Trophoblast cell (in vitro differentiated cells and primary cell): ENCODE measurements around the gene RAD51AP1.

Experiments used
- DNase-seq, 2 donors: peaks; one replicate each; pipeline ENCODE4 v3.0.0-alpha.2; 2016
- H2AFZ ChIP-seq: 2 replicates; pipeline ENCODE4 v1.6.1; 2013; ENCODE audit warnings: low read length, moderate library complexity, mild to moderate bottlenecking; ENCODE audit not compliant: insufficient read depth, poor library complexity
- H2AK5ac ChIP-seq: 2 replicates; pipeline ENCODE4 v1.6.1; 2013; ENCODE audit warnings: mild to moderate bottlenecking, low read length
- H2BK120ac ChIP-seq: 2 replicates; pipeline ENCODE4 v1.6.1; 2013; ENCODE audit warnings: low read length, mild to moderate bottlenecking, moderate library complexity; ENCODE audit not compliant: insufficient read depth, poor library complexity
- H2BK12ac ChIP-seq: 2 replicates; pipeline ENCODE4 v1.6.1; 2013; ENCODE audit warnings: mild to moderate bottlenecking, low read length, moderate library complexity
- H2BK5ac ChIP-seq: 2 replicates; pipeline ENCODE4 v1.6.1; 2013; ENCODE audit warnings: low read length, low read depth, moderate library complexity, mild to moderate bottlenecking; ENCODE audit not compliant: poor library complexity
- H3K14ac ChIP-seq: 2 replicates; pipeline ENCODE4 v1.6.1; 2013; ENCODE audit warnings: mild to moderate bottlenecking, low read length
- H3K18ac ChIP-seq: 2 replicates; pipeline ENCODE4 v1.6.1; 2013; ENCODE audit warnings: mild to moderate bottlenecking, low read length
- H3K23ac ChIP-seq: 2 replicates; pipeline ENCODE4 v1.6.1; 2013; ENCODE audit warnings: low read length
- H3K27ac ChIP-seq: 2 replicates; pipeline ENCODE4 v1.5.1; 2013; ENCODE audit warnings: low read depth, mild to moderate bottlenecking, inconsistent platforms, low read length, moderate library complexity
- H3K27me3 ChIP-seq: 2 replicates; pipeline ENCODE4 v1.6.1; 2013; ENCODE audit warnings: inconsistent platforms, mild to moderate bottlenecking, low read length, moderate library complexity; ENCODE audit not compliant: insufficient read depth
- H3K36me3 ChIP-seq, 2 experiments: 1 replicate in 1 of 2; 2 replicates in 1 of 2; pipeline ENCODE4 v1.6.1; 2013; ENCODE audit warnings: low read length in 2 of 2, mild to moderate bottlenecking in 2 of 2, moderate library complexity in 1 of 2; ENCODE audit not compliant: insufficient read depth in 2 of 2, control insufficient read depth in 1 of 2
- H3K4ac ChIP-seq: 2 replicates; pipeline ENCODE4 v1.6.1; 2013; ENCODE audit warnings: low read depth, mild to moderate bottlenecking, low read length, moderate library complexity
- H3K4me1 ChIP-seq, 2 experiments: 1 replicate in 1 of 2; 2 replicates in 1 of 2; pipeline ENCODE4 v1.6.1; 2013; ENCODE audit warnings: low read length in 2 of 2, mild to moderate bottlenecking in 2 of 2, moderate library complexity in 1 of 2; ENCODE audit not compliant: insufficient read depth in 2 of 2, control insufficient read depth in 1 of 2
- H3K4me2 ChIP-seq: 2 replicates; pipeline ENCODE4 v1.6.1; 2013; ENCODE audit warnings: inconsistent platforms, mild to moderate bottlenecking, low read length, moderate library complexity
- H3K4me3 ChIP-seq: 2 replicates; pipeline ENCODE4 v1.5.1; 2013; ENCODE audit warnings: mild to moderate bottlenecking, low read depth, low read length, inconsistent platforms
- H3K79me1 ChIP-seq: one replicate; pipeline ENCODE4 v1.6.1; 2013; ENCODE audit warnings: low read length
- H3K79me2 ChIP-seq: 2 replicates; pipeline ENCODE4 v1.6.1; 2013; ENCODE audit warnings: low read length, mild to moderate bottlenecking; ENCODE audit not compliant: control insufficient read depth, insufficient read depth, poor library complexity
- H3K9ac ChIP-seq: 2 replicates; pipeline ENCODE4 v1.6.1; 2013; ENCODE audit warnings: mild to moderate bottlenecking, low read length
- H3K9me3 ChIP-seq: 2 replicates; pipeline ENCODE4 v1.6.1; 2013; ENCODE audit warnings: low read depth, mild to moderate bottlenecking, control low read depth, inconsistent platforms, low read length; ENCODE audit not compliant: insufficient read depth
- H4K12ac ChIP-seq: 2 replicates; pipeline ENCODE4 v1.6.1; 2013; ENCODE audit warnings: low read depth, mild to moderate bottlenecking, low read length, moderate library complexity
- H4K8ac ChIP-seq: 2 replicates; pipeline ENCODE4 v1.6.1; 2013; ENCODE audit warnings: low read depth, mild to moderate bottlenecking, low read length, moderate library complexity
- H4K91ac ChIP-seq: one replicate; pipeline ENCODE4 v1.6.1; 2013; ENCODE audit warnings: low read depth, mild to moderate bottlenecking, low read length, moderate library complexity
- WGBS: extraction: QIAGEN DNeasy Blood & Tissue Kit; methylation state at CpG from one replicate; pipeline ENCODE4 v1.1.7; 2013; ENCODE audit warnings: missing lambda C conversion rate; ENCODE audit not compliant: insufficient read length, insufficient coverage; ENCODE audit errors: extremely low coverage; 5-methylcytosine and 5-hydroxymethylcytosine counted together

RAD51AP1 gene

DNA sequence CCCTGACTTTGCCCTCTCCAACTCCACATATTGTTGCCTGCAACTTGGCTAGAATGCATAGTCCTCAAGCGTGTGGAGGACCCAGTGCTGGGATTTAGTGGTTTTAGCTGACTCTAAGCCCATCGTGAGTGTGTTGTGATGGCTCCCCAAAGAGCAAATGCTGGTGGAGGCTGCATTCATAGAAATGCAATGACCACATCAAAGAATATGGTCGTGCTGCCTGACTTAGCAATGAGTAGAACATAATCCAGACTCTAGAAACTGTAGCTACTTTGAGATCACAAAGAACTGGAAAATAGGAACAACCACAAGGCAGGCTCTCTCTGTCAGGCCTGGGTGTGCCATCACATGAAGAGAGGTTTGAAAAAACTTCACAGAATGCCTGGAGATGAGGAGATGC is 24.6 kb downstream of the RAD51AP1 start:
- no peak overlapping the region for H3K14ac ChIP-seq
- H3K23ac ChIP-seq, result no peak overlapping the region
- no CpG with 5 or more reads among the region's 3 CpGs for WGBS
- no peak overlapping the region for H3K4ac ChIP-seq
- H3K4me2 ChIP-seq, result no peak overlapping the region
- no peak overlapping the region for H3K9ac ChIP-seq
- no peak for DNase-seq
- no peak overlapping the region for H2AFZ ChIP-seq
- no peaks in the 10 kb centered on the region for H3K79me2 ChIP-seq
- peaks cover 2% of the 10 kb centered on the region in 2 experiments for H3K36me3 ChIP-seq
- no peak overlapping the region for H2AK5ac ChIP-seq
- no peak overlapping the region for H2BK120ac ChIP-seq
- H3K4me3 ChIP-seq, result no peak overlapping the region
- no peak overlapping the region for H2BK12ac ChIP-seq
- H3K4me1 ChIP-seq, result peaks cover 0 to 4% of the 10 kb centered on the region in 2 experiments
- H2BK5ac ChIP-seq, result no peak overlapping the region
- no peaks in the 10 kb centered on the region for H3K27me3 ChIP-seq
- H3K27ac ChIP-seq, result no peak overlapping the region
- H4K91ac ChIP-seq, result no peak overlapping the region
- no peak overlapping the region for H4K8ac ChIP-seq
- no peak overlapping the region for H3K18ac ChIP-seq
- H3K79me1 ChIP-seq, result no peaks in the 10 kb centered on the region
- H4K12ac ChIP-seq, result no peak overlapping the region
- no peaks in the 10 kb centered on the region for H3K9me3 ChIP-seq

DNA sequence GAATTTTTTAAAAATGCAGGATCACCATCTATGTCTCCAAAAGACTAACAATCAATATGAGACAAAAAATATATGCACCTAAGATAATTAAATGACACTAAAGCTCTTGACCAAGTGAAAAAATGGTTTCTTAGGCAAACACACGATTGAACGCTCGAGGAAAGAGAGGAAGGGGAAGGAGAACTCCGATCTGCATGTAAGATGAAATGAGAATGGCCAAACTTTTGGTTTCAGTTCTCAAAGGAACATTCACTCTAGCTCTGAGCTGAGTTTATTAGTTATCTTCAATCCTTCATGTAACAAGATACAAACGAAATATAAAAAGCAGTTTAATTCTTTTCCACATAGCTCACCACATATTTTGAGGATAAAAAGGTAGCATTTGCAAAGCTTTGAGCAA is 26.1 kb downstream of the RAD51AP1 start:
- WGBS, result no CpG with 5 or more reads among the region's 5 CpGs

DNA sequence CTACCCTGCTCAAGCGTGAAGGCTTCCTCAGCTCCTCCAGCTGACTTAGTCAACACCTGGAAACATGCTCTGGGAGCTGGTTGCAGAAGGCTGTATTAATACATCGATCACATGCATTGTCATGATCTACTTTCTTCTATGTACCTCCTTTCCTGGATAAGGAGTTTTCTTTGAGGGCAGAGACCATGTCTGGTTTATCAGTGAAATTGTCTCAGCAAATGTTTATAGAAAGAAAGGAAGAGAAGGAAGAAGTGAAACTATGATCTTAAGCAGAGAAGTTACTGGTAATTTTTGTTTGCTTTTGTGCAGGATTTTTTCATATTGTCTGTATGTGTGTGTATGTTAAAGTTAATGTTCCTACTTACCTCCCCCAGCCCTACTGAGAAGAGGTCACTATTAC is 27.8 kb downstream of the RAD51AP1 start:
- no peak for DNase-seq
- Histone ChIP-seq H3K4me3 (no peak overlapping the region), H3K79me2 (no peaks in the 10 kb centered on the region), H3K23ac (no peak overlapping the region), H2AK5ac (no peak overlapping the region), H4K8ac (no peak overlapping the region), H2BK120ac (no peak overlapping the region), H2BK5ac (no peak overlapping the region), H3K4ac (no peak overlapping the region), H3K27me3 (no peaks in the 10 kb centered on the region), H3K4me2 (no peak overlapping the region), H3K36me3 (no peaks in the 10 kb centered on the region), H3K18ac (no peak overlapping the region), H2BK12ac (no peak overlapping the region), H2AFZ (no peak overlapping the region), H3K9me3 (no peaks in the 10 kb centered on the region), H3K4me1 (peaks cover 0 to 4% of the 10 kb centered on the region in 2 experiments), H3K79me1 (no peaks in the 10 kb centered on the region), H4K91ac (no peak overlapping the region), H3K27ac (no peak overlapping the region), H3K9ac (no peak overlapping the region), H3K14ac (no peak overlapping the region), H4K12ac (no peak overlapping the region)
- no CpG with 5 or more reads among the region's 2 CpGs for WGBS

More for the DNA sequence above, 26.1 kb downstream of the RAD51AP1 start:
- Histone ChIP-seq H2BK12ac (no peak overlapping the region), H3K4me3 (no peak overlapping the region), H3K18ac (no peak overlapping the region), H3K23ac (no peak overlapping the region), H3K27ac (no peak overlapping the region), H4K12ac (no peak overlapping the region), H3K79me1 (no peaks in the 10 kb centered on the region), H2AFZ (no peak overlapping the region), H2AK5ac (no peak overlapping the region), H3K9ac (no peak overlapping the region), H3K14ac (no peak overlapping the region), H4K91ac (no peak overlapping the region), H3K4ac (no peak overlapping the region), H3K4me2 (no peak overlapping the region), H2BK5ac (no peak overlapping the region), H3K27me3 (no peaks in the 10 kb centered on the region), H2BK120ac (no peak overlapping the region), H4K8ac (no peak overlapping the region), H3K79me2 (no peaks in the 10 kb centered on the region), H3K9me3 (no peaks in the 10 kb centered on the region), H3K4me1 (peaks cover 0 to 4% of the 10 kb centered on the region in 2 experiments), H3K36me3 (no peaks in the 10 kb centered on the region)
- DNase-seq, result no peak

DNA sequence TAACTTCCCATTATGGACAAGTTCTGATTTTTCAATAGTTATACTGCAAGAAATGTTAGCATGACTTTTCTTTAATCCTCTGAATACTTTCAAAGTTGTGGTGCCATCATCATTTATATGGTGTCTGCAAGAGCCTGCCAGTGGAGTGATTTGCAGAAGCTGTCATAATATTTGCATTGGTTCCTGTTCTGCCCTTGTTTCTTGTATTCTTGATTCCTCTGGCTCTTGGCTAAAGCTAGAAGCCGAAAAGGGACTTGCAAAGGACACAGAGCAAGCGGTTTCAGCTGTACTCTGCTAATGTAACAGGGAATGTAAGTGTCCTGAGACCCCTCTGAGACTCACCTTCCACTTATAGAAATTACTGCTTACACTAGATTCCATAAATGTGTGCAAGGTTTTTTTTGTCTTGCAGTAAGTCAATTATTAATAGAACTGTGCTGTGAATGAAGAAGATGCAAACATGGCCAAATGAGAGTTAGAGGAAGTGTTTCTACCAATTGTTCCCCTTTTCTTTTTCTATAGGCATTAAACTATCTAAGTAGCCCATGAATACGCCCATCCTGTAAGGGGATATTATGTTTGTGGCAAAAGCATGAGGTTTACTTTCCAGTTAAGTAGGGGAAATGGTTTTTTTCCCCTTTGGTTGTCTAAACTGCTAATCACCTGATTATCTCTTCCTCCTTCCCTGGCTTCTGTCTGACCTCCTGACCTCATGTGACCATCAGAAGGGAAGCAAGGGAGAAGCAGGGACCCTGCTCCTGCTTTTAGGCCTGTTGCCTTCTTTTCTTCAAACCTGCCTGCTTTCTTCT is 28.6 kb downstream of the RAD51AP1 start:
- Histone ChIP-seq H2BK120ac (no peak overlapping the region), H3K23ac (no peak overlapping the region), H3K18ac (no peak overlapping the region), H3K79me1 (no peaks in the 10 kb centered on the region), H3K9me3 (no peaks in the 10 kb centered on the region), H3K4me1 (no peaks in the 10 kb centered on the region), H4K12ac (no peak overlapping the region), H3K9ac (no peak overlapping the region), H3K4ac (no peak overlapping the region), H4K91ac (no peak overlapping the region), H2AK5ac (no peak overlapping the region), H3K14ac (no peak overlapping the region), H2BK5ac (no peak overlapping the region), H3K4me2 (no peak overlapping the region), H2AFZ (no peak overlapping the region), H3K36me3 (no peaks in the 10 kb centered on the region), H3K27me3 (no peaks in the 10 kb centered on the region), H3K4me3 (no peak overlapping the region), H2BK12ac (no peak overlapping the region), H3K79me2 (no peaks in the 10 kb centered on the region), H4K8ac (no peak overlapping the region), H3K27ac (no peak overlapping the region)
- no CpG with 5 or more reads among the region's 3 CpGs for WGBS
- DNase-seq, result peak in 1 of 2 donors; percentile 25
